Tibial nerve (tissue), 4 donors: ENCODE data around the gene ARFGAP1.

Experiments used
- CTCF ChIP-seq, 5 experiments: fragments of 200-600 bp in 3 of 5; fragments of 450-650 bp in 2 of 5; sonication (generic) in 3 of 5; IDR thresholded peaks; one replicate each; pipeline ENCODE4 v1.5.1; 2016 to 2019; ENCODE audit warnings: antibody characterized with exemption in 5 of 5, mild to moderate bottlenecking in 3 of 5, moderate library complexity in 2 of 5
- EP300 ChIP-seq, 2 donors: sonication (generic); formaldehyde crosslinking; IDR thresholded peaks; one replicate each; pipeline ENCODE4 v1.6.1; 2017; ENCODE audit warnings: antibody characterized with exemption in 2 of 2, mild to moderate bottlenecking in 1 of 2
- POLR2A ChIP-seq, 2 donors: fragments of 450-650 bp; IDR thresholded peaks; one replicate each; pipeline ENCODE4 v1.6.1; 2017; ENCODE audit warnings: antibody characterized with exemption in 2 of 2, mild to moderate bottlenecking in 2 of 2, moderate library complexity in 2 of 2

- TF ChIP-seq CTCF (IDR thresholded peaks at IDR 0.05), result no peak
- no peak for TF ChIP-seq POLR2A (IDR thresholded peaks at IDR 0.05)
- TF ChIP-seq EP300 (IDR thresholded peaks at IDR 0.05), result no peak
Observed at GRCh38 chr20:63253065-63253437, 19.6 kb upstream of the ARFGAP1 start.
